ENCODE results near the gene EVL.

- TF ChIP-seq FOXK2 (IDR thresholded peaks at IDR 0.05) (no peak), CTBP1 (IDR thresholded peaks at IDR 0.05; ENCODE audit: borderline replicate concordance) (no peak), FOXA1 (IDR thresholded peaks at IDR 0.05) (no peak), FOXM1 (IDR thresholded peaks at IDR 0.05; ENCODE audit: borderline replicate concordance) (no peak), NFRKB (IDR thresholded peaks at IDR 0.05) (no peak), BHLHE40 (IDR thresholded peaks at IDR 0.05; ENCODE audit: borderline replicate concordance) (no peak)
- TF ChIP-seq, protein P1, sequence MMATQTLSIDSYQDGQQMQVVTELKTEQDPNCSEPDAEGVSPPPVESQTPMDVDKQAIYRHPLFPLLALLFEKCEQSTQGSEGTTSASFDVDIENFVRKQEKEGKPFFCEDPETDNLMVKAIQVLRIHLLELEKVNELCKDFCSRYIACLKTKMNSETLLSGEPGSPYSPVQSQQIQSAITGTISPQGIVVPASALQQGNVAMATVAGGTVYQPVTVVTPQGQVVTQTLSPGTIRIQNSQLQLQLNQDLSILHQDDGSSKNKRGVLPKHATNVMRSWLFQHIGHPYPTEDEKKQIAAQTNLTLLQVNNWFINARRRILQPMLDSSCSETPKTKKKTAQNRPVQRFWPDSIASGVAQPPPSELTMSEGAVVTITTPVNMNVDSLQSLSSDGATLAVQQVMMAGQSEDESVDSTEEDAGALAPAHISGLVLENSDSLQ (IDR thresholded peaks at IDR 0.05), result no peak
These were observed 55.5 kb downstream of the EVL start for GRCh38 chr14:100120522-100121269.
